ENCODE results near the gene TPM1. TPM values are rescaled to one million over a fixed set of nuclear protein-coding genes. Genes with fewer than 3 reads are reported as not detected.

Gene TPM1
- total RNA-seq, 1 donor = 35.5 TPM

DNA sequence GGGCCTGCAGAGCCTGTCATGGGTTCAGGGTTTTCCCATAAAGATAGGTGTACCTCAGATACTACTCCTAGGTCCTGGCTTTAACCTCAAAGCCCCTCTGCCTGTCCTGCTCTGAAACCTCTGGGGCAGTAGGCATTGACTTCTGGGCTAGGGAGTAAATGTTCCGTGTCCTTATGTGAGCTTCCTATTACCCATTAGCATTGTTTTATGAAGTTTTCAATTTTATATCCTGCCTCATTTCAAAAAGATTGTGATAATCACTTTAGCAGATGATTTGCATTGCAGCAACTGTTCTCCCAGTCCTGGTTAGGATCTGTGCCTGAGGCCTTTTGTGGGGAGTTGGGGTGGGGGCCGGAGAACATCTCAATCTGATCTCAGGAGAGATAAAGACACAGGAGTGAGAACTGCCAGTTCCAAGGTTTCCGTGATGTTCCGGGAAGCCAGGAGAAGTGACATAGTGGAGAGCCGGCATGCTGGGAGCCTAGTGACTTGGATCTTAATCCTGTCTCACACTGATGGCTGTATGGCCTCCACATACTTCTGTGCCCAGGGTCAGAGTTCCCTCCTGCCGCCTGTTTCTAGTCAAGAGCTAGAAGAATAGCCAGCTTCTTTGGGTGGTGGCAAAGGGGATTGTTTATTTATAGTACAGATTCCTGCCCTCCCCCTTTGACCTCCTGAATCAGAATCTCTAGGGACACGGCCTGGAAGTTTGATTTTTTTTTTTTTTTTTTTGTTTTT is 10.6 kb downstream of the TPM1 start:
- no peak for DNase-seq (ENCODE audit: low read depth in 2 of 3, low spot score in 2 of 3)

DNA sequence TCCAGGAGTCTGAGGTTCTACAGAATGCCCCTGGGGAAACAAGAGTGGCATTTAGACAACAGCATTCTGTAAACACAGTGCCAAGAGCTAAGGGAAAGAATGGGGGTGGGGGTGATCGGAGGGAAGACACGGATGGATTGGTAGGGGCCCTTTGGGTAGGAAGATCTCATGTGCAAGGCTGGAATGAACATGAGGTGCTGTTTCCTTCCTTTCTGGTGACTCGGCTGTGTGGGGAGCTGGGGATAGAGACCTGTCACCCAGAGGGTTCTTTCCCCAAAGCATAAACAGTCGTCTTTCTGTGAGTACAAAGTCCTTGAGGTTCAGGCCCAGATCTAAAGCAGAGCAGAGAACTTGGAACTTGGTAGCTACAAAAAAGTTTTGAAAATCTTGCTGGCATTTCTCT is 11.7 kb downstream of the TPM1 start:
- no peak for DNase-seq (ENCODE audit: low read depth in 2 of 3, low spot score in 2 of 3)

DNA sequence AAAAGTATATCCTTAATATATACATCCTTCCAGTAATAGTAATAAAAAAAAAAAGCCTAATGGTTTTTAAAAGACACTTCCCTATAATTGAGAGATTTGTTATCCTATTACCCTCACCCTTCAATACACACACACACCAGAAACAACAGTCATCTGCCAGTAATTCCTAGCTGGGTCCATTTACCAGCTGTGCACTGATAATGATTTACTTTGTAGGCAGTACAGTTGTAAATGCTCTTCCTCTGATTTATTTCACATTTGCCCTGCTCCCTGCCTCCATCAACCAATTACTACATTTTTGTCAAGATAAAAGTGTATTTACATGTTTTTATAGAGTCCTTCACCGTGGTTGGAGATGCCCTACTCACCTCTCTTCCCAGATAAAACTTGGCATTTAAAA is 12.4 kb downstream of the TPM1 start:
- no peak for DNase-seq (ENCODE audit: low read depth in 2 of 3, low spot score in 2 of 3)

DNA sequence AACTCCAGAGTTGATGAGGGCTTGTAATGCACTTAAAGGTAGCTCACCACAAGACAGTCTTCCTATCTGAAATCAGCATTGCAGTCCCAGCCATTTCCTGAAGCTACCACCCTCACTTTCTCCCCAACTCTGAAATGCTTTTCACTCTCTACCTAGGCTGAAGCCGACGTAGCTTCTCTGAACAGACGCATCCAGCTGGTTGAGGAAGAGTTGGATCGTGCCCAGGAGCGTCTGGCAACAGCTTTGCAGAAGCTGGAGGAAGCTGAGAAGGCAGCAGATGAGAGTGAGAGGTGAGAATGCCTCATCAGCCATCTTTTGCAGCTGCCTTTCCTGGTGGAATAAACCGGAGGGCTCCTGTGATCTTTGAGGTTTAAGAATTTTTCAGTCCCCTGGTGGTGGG is 14.3 kb downstream of the TPM1 start:
- peak in 1 of 3 donors; percentile 42 for DNase-seq (ENCODE audit: low read depth in 2 of 3, low spot score in 2 of 3)

- peak in 1 of 3 donors; percentile 34 for DNase-seq (ENCODE audit: low read depth in 2 of 3, low spot score in 2 of 3)
Observed at GRCh38 chr15:63057468-63058345, 15.2 kb downstream of the TPM1 start.

DNA sequence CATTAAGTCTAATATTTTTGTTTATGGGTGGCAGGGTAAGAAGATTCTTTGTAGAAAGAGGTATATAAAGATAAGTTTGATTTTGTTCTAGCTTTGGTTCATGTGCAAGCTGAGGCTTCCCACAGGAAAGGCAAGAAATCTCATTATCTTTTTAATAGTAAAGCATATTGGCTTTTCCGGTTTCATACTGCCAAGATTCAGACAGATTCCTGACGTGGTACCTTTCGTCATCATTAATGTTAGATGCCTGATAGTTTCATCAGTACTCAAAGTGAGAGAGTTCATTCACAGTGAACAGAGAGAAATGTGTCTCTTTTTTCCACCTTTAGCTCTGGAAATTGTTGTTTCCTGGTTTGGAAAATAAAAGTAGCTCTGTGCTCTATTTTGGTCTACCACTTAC is 16.5 kb downstream of the TPM1 start:
- DNase-seq (ENCODE audit: low read depth in 2 of 3, low spot score in 2 of 3) = no peak

DNA sequence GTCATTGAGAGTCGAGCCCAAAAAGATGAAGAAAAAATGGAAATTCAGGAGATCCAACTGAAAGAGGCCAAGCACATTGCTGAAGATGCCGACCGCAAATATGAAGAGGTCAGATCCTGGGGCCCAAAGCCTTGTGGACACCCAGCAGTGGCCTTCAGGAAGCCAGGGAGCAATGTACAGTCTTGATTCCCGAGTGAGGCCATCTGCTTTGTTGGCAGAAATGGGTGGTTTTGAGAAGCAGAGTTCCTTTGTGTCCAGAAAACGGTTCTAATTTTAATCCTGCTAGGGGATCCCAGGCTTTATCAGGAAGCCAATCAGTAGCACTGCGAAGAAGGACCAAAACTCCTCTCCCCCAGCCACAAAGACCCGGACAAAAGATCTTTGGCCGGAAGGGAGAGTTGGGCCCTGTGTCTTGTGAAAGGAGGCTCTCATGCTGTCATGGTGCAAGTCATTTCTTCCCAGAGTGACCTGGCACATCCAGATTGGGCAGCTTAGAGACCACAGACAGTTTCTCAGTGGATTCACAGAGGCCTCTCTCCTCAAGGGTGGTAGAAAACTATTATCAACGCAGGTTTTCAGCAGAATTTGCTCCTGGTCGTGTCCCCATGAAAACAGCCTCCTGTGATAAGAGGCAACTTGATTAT is 17.1 kb downstream of the TPM1 start:
- DNase-seq (ENCODE audit: low read depth in 2 of 3, low spot score in 2 of 3) = no peak

GRCh38 chr15:63060699-63061098 is 18.2 kb downstream of the TPM1 start:
- no peak for DNase-seq (ENCODE audit: low read depth in 2 of 3, low spot score in 2 of 3)

- DNase-seq (ENCODE audit: low read depth in 2 of 3, low spot score in 2 of 3) = no peak
Observed at GRCh38 chr15:63061975-63062374, 19.4 kb downstream of the TPM1 start.

- peak in 2 of 3 donors; percentile 56 to 62 for DNase-seq (ENCODE audit: low read depth in 2 of 3, low spot score in 2 of 3)
Observed at GRCh38 chr15:63063164-63063756, 20.7 kb downstream of the TPM1 start.

- no peak for DNase-seq (ENCODE audit: low read depth in 2 of 3, low spot score in 2 of 3)
Observed at GRCh38 chr15:63063877-63064409, 21.4 kb downstream of the TPM1 start.

DNA sequence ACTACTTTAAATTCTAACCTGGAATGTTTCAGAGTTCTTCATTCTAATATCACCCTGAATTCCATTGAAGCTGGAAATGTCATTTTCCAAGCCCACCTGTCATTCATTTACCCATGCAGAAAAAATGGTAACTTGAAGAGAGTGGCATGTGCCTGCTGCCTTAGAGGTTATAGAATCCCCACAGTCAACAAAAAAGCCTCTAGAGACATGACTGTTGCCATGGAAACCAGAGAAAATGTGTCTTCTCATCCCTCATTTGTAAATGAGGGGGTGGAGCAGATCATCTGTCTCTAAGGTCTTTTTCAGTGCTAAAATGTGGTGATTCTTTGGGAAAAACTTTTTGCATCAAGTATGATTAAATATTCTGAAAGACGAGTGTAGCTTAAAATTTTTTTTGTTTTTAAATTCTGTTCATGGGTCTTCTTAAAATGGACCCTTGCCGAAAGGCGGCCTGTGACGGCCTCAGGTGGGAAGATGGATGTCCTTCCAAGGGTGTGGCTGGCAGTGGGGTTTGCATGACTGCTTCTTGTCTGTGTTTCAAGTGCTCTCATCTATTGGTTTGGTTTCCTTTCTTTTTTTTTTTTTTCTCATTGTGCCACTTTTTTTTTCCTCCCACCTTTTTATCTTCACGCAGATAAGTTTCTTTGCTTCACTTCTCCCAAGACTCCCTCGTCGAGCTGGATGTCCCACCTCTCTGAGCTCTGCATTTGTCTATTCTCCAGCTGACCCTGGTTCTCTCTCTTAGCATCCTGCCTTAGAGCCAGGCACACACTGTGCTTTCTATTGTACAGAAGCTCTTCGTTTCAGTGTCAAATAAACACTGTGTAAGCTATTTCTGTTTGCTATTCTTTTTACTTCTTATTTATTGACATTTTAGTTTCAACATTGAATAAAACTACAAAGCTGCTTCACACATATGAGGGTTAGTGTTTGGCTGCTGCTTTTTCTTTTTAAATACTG is 23.0 kb downstream of the TPM1 start:
- DNase-seq (ENCODE audit: low read depth in 2 of 3, low spot score in 2 of 3) = no peak

- no peak for DNase-seq (ENCODE audit: low read depth in 2 of 3, low spot score in 2 of 3)
Observed at GRCh38 chr15:63066272-63066671, 23.7 kb downstream of the TPM1 start.

- no peak for DNase-seq (ENCODE audit: low read depth in 2 of 3, low spot score in 2 of 3)
Observed at GRCh38 chr15:63067306-63067705, 24.8 kb downstream of the TPM1 start.

GRCh38 chr15:63067976-63068743 is 25.6 kb downstream of the TPM1 start:
- no peak for DNase-seq (ENCODE audit: low read depth in 2 of 3, low spot score in 2 of 3)

GRCh38 chr15:63069616-63070090 is 27.1 kb downstream of the TPM1 start:
- no peak for DNase-seq (ENCODE audit: low read depth in 2 of 3, low spot score in 2 of 3)

- no peak for DNase-seq (ENCODE audit: low read depth in 2 of 3, low spot score in 2 of 3)
Observed at GRCh38 chr15:63070681-63071129, 28.2 kb downstream of the TPM1 start.

DNA sequence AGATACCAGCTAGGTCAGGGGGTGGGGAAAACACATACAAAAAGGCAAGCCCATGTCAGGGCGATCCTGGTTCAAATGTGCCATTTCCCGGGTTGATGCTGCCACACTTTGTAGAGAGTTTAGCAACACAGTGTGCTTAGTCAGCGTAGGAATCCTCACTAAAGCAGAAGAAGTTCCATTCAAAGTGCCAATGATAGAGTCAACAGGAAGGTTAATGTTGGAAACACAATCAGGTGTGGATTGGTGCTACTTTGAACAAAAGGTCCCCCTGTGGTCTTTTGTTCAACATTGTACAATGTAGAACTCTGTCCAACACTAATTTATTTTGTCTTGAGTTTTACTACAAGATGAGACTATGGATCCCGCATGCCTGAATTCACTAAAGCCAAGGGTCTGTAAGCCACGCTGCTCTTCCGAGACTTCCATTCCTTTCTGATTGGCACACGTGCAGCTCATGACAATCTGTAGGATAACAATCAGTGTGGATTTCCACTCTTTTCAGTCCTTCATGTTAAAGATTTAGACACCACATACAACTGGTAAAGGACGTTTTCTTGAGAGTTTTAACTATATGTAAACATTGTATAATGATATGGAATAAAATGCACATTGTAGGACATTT is 28.9 kb downstream of the TPM1 start:
- no peak for DNase-seq (ENCODE audit: low read depth in 2 of 3, low spot score in 2 of 3)
